ENCODE data around the gene PIAS4.

- no peak for TF ChIP-seq EZH2 (IDR thresholded peaks at IDR 0.05; ENCODE audit: insufficient read depth, poor library complexity, severe bottlenecking)
- no peak for TF ChIP-seq EZH2phosphoT487 (IDR thresholded peaks at IDR 0.05; ENCODE audit: insufficient read depth, low read depth)
These were observed 452 bp downstream of the PIAS4 start for GRCh38 chr19:4007836-4008539.
